HG03066 (cell line): ENCODE measurements around the gene ISY1.
"Not testable (repeated sequence)": the region's sequence is repeated elsewhere in the genome, so short reads cannot be mapped to it uniquely, and the experiment has no call there.

Source experiments
- ATAC-seq: cut with Tn5 transposase; IDR thresholded peaks from one replicate; pipeline ENCODE4 v1.9.1; 2021; ENCODE audit warnings: low read depth; ENCODE audit not compliant: unreplicated experiment

Gene ISY1

DNA sequence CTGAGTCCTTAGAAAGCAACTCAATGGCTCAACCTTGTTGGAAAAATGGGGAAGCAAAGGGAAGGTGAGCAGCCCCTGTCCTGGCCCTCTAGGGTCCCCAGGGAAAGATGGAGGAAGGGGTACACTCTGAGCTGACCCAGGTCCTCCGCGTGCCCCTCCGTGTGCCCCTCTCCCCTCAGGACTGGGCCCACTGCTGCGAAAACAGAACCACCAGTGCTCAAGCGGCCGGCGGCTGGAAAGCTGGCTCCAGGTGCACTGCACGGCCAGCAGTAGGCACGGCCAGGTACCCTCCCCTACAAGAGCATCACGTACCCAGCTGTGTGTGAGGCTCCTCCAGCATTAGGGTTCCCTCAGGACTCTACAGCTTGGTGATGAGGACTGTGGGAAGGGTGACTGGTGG is 65.6 kb downstream of the ISY1 start:
- ATAC-seq = no peak

DNA sequence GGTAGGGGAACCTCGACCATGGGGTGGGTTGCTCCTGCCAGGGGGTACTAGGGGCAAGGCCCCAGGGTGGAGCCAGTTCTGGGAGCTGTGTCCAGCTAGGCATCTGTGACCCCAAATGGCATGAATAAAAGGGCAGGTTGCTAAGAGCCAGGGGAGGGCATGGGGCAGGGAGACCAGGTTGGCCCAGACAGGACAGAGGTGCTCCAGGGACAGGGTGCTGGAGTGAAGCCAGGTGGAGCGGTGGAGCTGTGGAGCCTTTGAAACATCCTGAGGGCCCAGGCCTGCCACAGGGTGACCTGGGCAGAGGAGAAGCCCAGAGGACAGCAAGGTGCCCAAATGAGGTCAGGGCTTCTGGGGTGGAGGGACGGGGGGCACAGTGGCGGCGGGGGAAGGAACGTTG is 72.6 kb downstream of the ISY1 start:
- ATAC-seq = not testable (repeated sequence)

DNA sequence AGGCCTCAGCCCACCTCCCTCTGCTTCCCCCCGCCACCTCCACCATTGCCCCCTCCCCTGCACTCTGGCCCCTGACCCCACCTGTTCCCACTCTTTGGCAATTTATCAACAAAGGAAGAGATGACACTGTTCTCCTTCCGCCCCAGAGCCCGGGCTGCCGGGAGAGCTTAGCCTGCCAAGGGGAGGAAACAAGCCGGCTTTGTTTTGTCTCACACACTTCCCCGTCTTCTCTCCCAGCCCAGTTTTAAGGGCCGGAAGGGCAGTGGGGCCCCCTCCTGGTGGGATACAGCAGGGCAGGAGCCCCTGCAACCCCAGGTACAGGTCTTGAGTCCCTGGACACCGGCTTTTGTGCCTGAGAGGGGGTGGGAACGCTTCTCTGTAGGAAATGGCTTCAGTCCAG is 73.0 kb downstream of the ISY1 start:
- ATAC-seq = not testable (repeated sequence)

DNA sequence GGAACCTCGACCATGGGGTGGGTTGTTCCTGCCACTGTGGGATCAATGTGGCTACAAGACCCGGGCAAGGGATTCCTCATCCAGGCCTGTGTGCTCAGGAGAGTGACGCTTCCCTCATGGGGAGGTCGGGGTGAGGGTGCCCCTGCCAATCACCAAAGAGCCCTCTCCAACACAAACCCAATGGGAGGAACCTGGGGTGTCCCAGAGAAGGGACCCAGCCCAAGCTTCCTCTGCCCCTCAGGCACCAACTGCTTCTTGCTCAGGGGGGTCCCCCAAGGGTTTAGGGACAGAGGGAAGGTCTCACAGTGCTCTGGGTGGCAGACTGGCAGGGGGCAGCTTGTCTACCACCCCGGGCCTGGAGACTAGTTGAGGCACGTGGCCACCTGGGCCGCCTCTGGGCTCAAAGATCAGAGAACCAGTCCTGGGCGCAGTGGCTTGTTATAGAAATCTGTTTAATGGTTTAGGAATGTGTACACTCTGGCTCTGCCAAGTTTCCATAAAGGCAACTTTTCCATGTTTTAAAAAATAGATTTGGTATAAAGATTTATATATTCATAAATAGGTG is 73.6 kb downstream of the ISY1 start:
- no peak for ATAC-seq

DNA sequence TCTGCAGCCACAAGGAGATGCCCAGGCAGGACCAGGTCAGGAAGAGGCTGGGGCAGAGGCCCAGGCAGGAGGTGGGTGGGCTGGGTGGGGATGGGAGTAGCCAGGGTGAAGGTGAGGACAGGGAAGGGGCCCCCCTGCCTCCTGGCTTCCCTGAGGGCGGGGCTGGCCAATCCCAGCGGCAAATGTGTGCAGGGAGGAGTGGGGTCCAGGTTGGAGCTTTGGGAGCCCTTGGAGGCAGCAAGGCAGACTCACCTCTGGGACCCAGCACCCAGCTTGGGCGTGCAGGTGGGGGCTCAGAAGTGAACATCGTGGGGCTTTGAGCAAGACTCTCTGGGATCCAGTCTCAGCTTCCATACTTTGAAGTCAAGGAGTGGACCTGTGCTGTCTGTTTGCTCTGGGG is 75.0 kb downstream of the ISY1 start:
- ATAC-seq = no peak

DNA sequence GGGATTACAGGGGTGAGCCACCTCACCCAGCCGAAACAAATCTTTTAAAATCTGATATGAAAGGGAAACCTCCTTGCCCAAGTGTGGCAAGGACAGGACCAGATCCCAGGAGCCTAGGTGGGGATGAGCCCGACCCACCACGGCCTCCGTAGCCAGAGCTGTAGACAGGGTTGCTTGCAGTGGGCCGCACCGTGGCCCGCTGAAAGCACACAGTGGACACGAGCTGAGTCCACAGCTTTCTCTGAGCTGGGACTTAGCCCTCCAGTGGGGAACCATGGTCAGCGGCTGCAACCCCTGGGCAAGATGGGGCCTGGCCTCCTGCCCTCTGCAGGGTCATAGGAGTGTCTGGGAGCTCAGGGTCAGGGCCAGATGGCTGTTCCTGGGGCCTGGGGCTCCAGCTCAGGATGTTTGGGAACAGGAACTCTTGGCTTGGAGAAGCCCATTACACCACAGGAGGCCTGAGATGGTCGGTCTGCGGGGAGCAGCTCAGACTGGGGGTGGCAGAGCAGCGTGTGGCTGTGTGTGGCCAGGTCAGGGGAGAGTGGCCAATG is 75.6 kb downstream of the ISY1 start:
- no peak for ATAC-seq

DNA sequence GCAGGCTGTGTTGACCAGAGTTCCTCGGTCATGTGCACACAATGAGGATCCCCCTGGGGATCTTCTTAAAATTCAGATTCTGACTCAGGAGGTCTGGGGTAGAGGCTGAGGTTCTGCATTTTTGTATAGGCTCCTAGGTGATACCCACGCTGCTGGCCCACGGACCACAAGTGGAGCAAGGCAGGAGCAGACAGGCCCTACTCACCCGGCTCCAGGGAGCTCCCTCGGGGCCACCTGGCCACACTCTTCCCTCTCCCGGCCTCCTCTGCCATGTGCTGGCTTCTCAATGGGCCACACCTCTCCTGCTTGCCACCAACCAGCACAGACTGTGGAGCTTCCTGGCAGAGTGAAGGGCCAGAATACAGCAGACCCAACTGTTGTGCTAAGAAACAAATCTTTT is 76.4 kb downstream of the ISY1 start:
- ATAC-seq = no peak

DNA sequence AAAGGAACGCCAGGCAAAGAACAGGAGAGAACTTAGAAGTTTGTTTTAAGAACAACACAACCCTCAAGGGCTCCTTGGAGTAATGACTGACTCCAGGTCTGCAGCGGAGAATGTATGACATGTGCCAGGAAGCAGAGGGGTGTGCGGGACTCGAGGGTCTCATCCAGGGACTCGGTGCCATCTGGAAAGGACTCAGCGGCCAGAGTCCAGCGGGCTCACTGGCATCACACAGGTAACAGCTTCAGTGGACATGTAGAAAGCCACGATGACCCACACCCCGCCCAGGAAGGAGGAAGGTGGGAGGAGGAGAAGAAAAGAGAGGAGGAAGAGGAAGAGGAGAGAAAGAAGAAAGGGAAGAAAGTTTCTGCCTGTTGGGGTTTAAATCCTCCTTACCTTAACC is 78.8 kb downstream of the ISY1 start:
- no peak for ATAC-seq

DNA sequence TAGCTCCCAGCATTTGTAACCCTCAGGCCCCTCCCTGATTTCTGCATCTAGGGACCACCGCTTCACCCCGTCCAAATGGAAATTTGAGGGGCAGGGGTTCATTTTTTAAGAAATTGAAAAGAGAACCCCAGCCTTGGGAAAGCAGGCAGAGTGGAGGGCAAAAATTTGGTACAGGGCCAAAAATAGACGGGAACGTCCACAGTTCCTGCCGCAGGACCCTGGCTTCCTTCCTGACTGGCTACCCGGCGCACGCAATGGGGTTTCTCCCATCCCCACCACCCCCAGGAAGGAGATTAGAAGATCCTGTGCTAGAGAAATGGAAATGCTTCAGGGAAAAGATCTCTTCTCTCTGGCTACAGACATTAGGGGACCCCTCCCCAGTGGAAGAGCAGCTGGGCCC is 79.4 kb downstream of the ISY1 start:
- no peak for ATAC-seq

DNA sequence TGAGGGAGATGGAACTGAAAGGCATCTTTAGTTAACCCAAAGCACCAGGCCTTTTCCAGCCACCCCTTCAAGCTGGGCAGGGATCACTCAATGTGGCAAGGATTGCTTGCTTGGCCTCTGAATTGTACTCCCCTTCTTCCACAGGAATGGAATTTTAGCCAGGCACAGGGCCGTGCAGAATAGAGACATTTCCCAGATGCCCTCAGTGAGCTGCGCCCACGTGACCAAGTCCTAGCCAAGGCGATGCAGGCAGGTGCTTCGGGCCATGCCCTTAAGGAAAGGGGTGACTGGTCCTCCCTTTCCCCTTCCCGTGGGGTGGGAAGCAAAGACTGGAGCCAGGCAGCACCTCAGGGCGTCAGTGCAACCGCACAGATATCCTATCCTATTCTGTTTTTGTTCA is 82.4 kb downstream of the ISY1 start:
- no peak for ATAC-seq
